HG02981 (cell line): ENCODE results near the gene HSPA12B.

Source experiments
- ATAC-seq: cut with Tn5 transposase; IDR thresholded peaks from one replicate; pipeline ENCODE4 v1.9.1; 2021; ENCODE audit warnings: mild to moderate bottlenecking, moderate library complexity; ENCODE audit not compliant: unreplicated experiment

Gene HSPA12B

GRCh38 chr20:3732327-3733118 lies at the start of gene HSPA12B:
HSPA12B (plus strand) TSS chr20:3732685; CDS start chr20:3738675, 5,990 bp downstream.
- no peak for ATAC-seq

- no peak for ATAC-seq
These were observed 47.1 kb upstream of the HSPA12B start for GRCh38 chr20:3685341-3685740.

- ATAC-seq = no peak
These were observed 46.1 kb upstream of the HSPA12B start for GRCh38 chr20:3686421-3686820.

- ATAC-seq = no peak
These were observed 45.6 kb upstream of the HSPA12B start for GRCh38 chr20:3686867-3687321.

- ATAC-seq = no peak
These were observed 44.8 kb upstream of the HSPA12B start for GRCh38 chr20:3687655-3688054.

GRCh38 chr20:3689978-3690377 lies 42.5 kb upstream of the HSPA12B start:
- ATAC-seq = no peak

GRCh38 chr20:3690413-3690812 lies 42.1 kb upstream of the HSPA12B start:
- no peak for ATAC-seq

GRCh38 chr20:3691306-3691705 lies 41.2 kb upstream of the HSPA12B start:
- ATAC-seq = no peak

GRCh38 chr20:3691897-3692296 lies 40.6 kb upstream of the HSPA12B start:
- ATAC-seq = no peak

- ATAC-seq = no peak
These were observed 39.7 kb upstream of the HSPA12B start for GRCh38 chr20:3692706-3693294.

GRCh38 chr20:3693376-3693775 lies 39.1 kb upstream of the HSPA12B start:
- ATAC-seq = no peak

- ATAC-seq = no peak
These were observed 37.6 kb upstream of the HSPA12B start for GRCh38 chr20:3694864-3695263.

GRCh38 chr20:3696200-3696599 lies 36.3 kb upstream of the HSPA12B start:
- no peak for ATAC-seq

- ATAC-seq = no peak
These were observed 35.5 kb upstream of the HSPA12B start for GRCh38 chr20:3696745-3697587.

- ATAC-seq = no peak
These were observed 34.7 kb upstream of the HSPA12B start for GRCh38 chr20:3697588-3698305.

- ATAC-seq = no peak
These were observed 33.9 kb upstream of the HSPA12B start for GRCh38 chr20:3698591-3699001.

- no peak for ATAC-seq
These were observed 33.4 kb upstream of the HSPA12B start for GRCh38 chr20:3699037-3699436.

GRCh38 chr20:3701061-3701998 lies 31.2 kb upstream of the HSPA12B start:
- no peak for ATAC-seq

GRCh38 chr20:3702611-3703391 lies 29.7 kb upstream of the HSPA12B start:
- no peak for ATAC-seq
